H9 (cell line): Measurements from ENCODE around the gene CCR8. TPM values are rescaled to one million over a fixed set of nuclear protein-coding genes. Genes with fewer than 3 reads are reported as not detected.

ENCODE experiments used
- DNase-seq: peaks from one replicate; pipeline ENCODE4 v3.0.0-alpha.2; 2017
- H2AFZ ChIP-seq: one replicate; pipeline ENCODE4 v1.6.1; 2013; ENCODE audit warnings: mild to moderate bottlenecking, low read length, control low read depth, moderate library complexity
- H2AK5ac ChIP-seq: 2 replicates; pipeline ENCODE4 v1.6.1; 2013; ENCODE audit warnings: low read length, control low read depth, mixed read lengths; ENCODE audit not compliant: insufficient read length
- H2BK120ac ChIP-seq: one replicate; pipeline ENCODE4 v1.6.1; 2013; ENCODE audit warnings: low read depth, mild to moderate bottlenecking, low read length, control low read depth, inconsistent platforms; ENCODE audit not compliant: poor library complexity, severe bottlenecking
- H2BK12ac ChIP-seq: 2 replicates; pipeline ENCODE4 v1.6.1; 2013; ENCODE audit warnings: low read length, control low read depth, mixed read lengths, low read depth; ENCODE audit not compliant: insufficient read length
- H2BK15ac ChIP-seq: 2 replicates; pipeline ENCODE4 v1.6.1; 2013; ENCODE audit warnings: low read depth, low read length, control low read depth
- H2BK20ac ChIP-seq: one replicate; pipeline ENCODE4 v1.6.1; 2013; ENCODE audit warnings: low read depth, mild to moderate bottlenecking, low read length, control low read depth, inconsistent platforms; ENCODE audit not compliant: poor library complexity, severe bottlenecking
- H2BK5ac ChIP-seq: 2 replicates; pipeline ENCODE4 v1.6.1; 2013; ENCODE audit warnings: low read length, control low read depth, mixed read lengths; ENCODE audit not compliant: insufficient read length
- H3K14ac ChIP-seq: 2 replicates; pipeline ENCODE4 v1.6.1; 2013; ENCODE audit warnings: low read length, control low read depth; ENCODE audit not compliant: insufficient read depth
- H3K18ac ChIP-seq: 2 replicates; pipeline ENCODE4 v1.6.1; 2013; ENCODE audit warnings: low read depth, mild to moderate bottlenecking, mixed read lengths, low read length, control low read depth; ENCODE audit not compliant: insufficient read length
- H3K23ac ChIP-seq: 2 replicates; pipeline ENCODE4 v1.6.1; 2013; ENCODE audit warnings: low read length, control low read depth, mixed read lengths, low read depth; ENCODE audit not compliant: insufficient read length
- H3K23me2 ChIP-seq: 2 replicates; pipeline ENCODE4 v1.6.1; 2013; ENCODE audit warnings: low read depth, mild to moderate bottlenecking, mixed read lengths, low read length, control low read depth; ENCODE audit not compliant: insufficient read length, poor library complexity, severe bottlenecking
- H3K27ac ChIP-seq: 2 replicates; pipeline ENCODE4 v1.5.1; 2013; ENCODE audit warnings: low read length, control low read depth, mixed read lengths, low read depth; ENCODE audit not compliant: insufficient read length
- H3K27me3 ChIP-seq: 2 replicates; pipeline ENCODE4 v1.6.1; 2013; ENCODE audit warnings: low read length, control low read depth, inconsistent platforms; ENCODE audit not compliant: insufficient read depth
- H3K4ac ChIP-seq: 2 replicates; pipeline ENCODE4 v1.6.1; 2013; ENCODE audit warnings: low read depth, mild to moderate bottlenecking, control low read depth, inconsistent platforms, low read length, moderate library complexity
- H3K4me1 ChIP-seq: 2 replicates; pipeline ENCODE4 v1.6.1; 2013; ENCODE audit warnings: low read length, control low read depth, inconsistent platforms; ENCODE audit not compliant: insufficient read depth
- H3K4me2 ChIP-seq: 2 replicates; pipeline ENCODE4 v1.6.1; 2013; ENCODE audit warnings: low read length, control low read depth, mixed read lengths; ENCODE audit not compliant: insufficient read length, insufficient read depth
- H3K56ac ChIP-seq: 2 replicates; pipeline ENCODE4 v1.6.1; 2013; ENCODE audit warnings: low read depth, mild to moderate bottlenecking, mixed read lengths, low read length, control low read depth; ENCODE audit not compliant: insufficient read length
- H3K79me1 ChIP-seq: 2 replicates; pipeline ENCODE4 v1.6.1; 2013; ENCODE audit warnings: low read depth, mild to moderate bottlenecking, moderate library complexity, low read length, control low read depth, inconsistent platforms; ENCODE audit not compliant: insufficient read depth, poor library complexity, severe bottlenecking
- H3K79me2 ChIP-seq: 2 replicates; pipeline ENCODE4 v1.6.1; 2013; ENCODE audit warnings: low read length, control low read depth, inconsistent platforms; ENCODE audit not compliant: insufficient read depth
- H3K9ac ChIP-seq: 2 replicates; pipeline ENCODE4 v1.6.1; 2013; ENCODE audit warnings: low read length, control low read depth, mixed read lengths; ENCODE audit not compliant: insufficient read length; ENCODE audit errors: extremely low read depth
- H3K9me3 ChIP-seq: one replicate; pipeline ENCODE4 v1.6.1; 2013; ENCODE audit warnings: low read depth, low read length, inconsistent platforms; ENCODE audit not compliant: control insufficient read depth
- H3T11ph ChIP-seq: one replicate; pipeline ENCODE4 v1.6.1; 2013; ENCODE audit warnings: mild to moderate bottlenecking, low read length, control low read depth, inconsistent platforms
- H4K20me1 ChIP-seq: one replicate; pipeline ENCODE4 v1.6.1; 2013; ENCODE audit not compliant: control insufficient read depth, insufficient read length, insufficient read depth
- H4K5ac ChIP-seq: 2 replicates; pipeline ENCODE4 v1.6.1; 2013; ENCODE audit warnings: low read depth, mild to moderate bottlenecking, mixed read lengths, low read length, control low read depth; ENCODE audit not compliant: insufficient read length
- H4K8ac ChIP-seq: replicated peaks from 2 replicates; pipeline ENCODE4 v1.6.1; 2013; ENCODE audit warnings: low read length, control low read depth, mixed read lengths, low read depth; ENCODE audit not compliant: insufficient read length
- H4K91ac ChIP-seq: 2 replicates; pipeline ENCODE4 v1.6.1; 2013; ENCODE audit warnings: low read depth, mild to moderate bottlenecking, moderate library complexity, mixed read lengths, low read length, control low read depth; ENCODE audit not compliant: insufficient read length
- H3K27ac Mint-ChIP-seq, 3 experiments: 2 replicates in 2 of 3; 3 replicates in 1 of 3; pipeline ENCODE4 v1.8.0; 2020 to 2021; ENCODE audit warnings: mixed read lengths in 3 of 3, mild to moderate bottlenecking in 1 of 3, moderate library complexity in 1 of 3
- H3K27me3 Mint-ChIP-seq: 2 replicates; pipeline ENCODE4 v1.8.0; 2021; ENCODE audit warnings: low read depth, mild to moderate bottlenecking, moderate library complexity, mixed read lengths
- H3K36me3 Mint-ChIP-seq, 3 experiments: 2 replicates in 2 of 3; 3 replicates in 1 of 3; pipeline ENCODE4 v1.8.0; 2020 to 2021; ENCODE audit warnings: low read depth in 3 of 3, mixed read lengths in 3 of 3; ENCODE audit not compliant: insufficient read depth in 1 of 3
- H3K4me1 Mint-ChIP-seq, 2 experiments: 2 replicates each; pipeline ENCODE4 v1.8.0; 2020; ENCODE audit warnings: mixed read lengths in 2 of 2
- H3K4me3 Mint-ChIP-seq, 2 experiments: 2 replicates in 1 of 2; 3 replicates in 1 of 2; pipeline ENCODE4 v1.8.0; 2020 to 2021; ENCODE audit warnings: mild to moderate bottlenecking in 2 of 2, mixed read lengths in 2 of 2, moderate library complexity in 1 of 2
- H3K9me3 Mint-ChIP-seq, 2 experiments: 2 replicates in 1 of 2; 3 replicates in 1 of 2; pipeline ENCODE4 v1.8.0; 2020; ENCODE audit warnings: mild to moderate bottlenecking in 2 of 2, mixed read lengths in 2 of 2, moderate library complexity in 1 of 2
- CTCF ChIP-seq: fragments of 200-600 bp; sonication (generic); conservative IDR thresholded peaks from 3 replicates; pipeline ENCODE4 v1.8.0; 2021; ENCODE audit warnings: antibody characterized with exemption, mild to moderate bottlenecking
- WGBS: extraction: QIAGEN DNeasy Blood & Tissue Kit; methylation state at CpG from one replicate; pipeline ENCODE4 v1.1.7; 2013; ENCODE audit warnings: missing lambda C conversion rate, low lambda C conversion rate, mixed read lengths; ENCODE audit not compliant: insufficient read length; ENCODE audit errors: extremely low coverage; 5-methylcytosine and 5-hydroxymethylcytosine counted together
- total RNA-seq: library from RNA; stranded (reverse); gene quantifications from 2 replicates; pipeline ENCODE4 v1.2.1, GENCODE V29; 2021

Gene CCR8
- total RNA-seq, 1 experiment from 2014 or later: 0.31 TPM

- Histone ChIP-seq H2BK5ac (no peak overlapping the region), H3K27me3 (no peaks in the 10 kb centered on the region), H3K9ac (no peak overlapping the region), H2BK20ac (no peak overlapping the region), H4K91ac (no peak overlapping the region), H3K23ac (no peak overlapping the region), H2AFZ (no peak overlapping the region), H3K4me2 (peak overlapping the region; percentile 31), H2BK15ac (no peak overlapping the region), H2AK5ac (no peak overlapping the region), H3K18ac (no peak overlapping the region), H2BK12ac (no peak overlapping the region), H3K9me3 (no peaks in the 10 kb centered on the region), H3K4me1 (peaks cover 12% of the 10 kb centered on the region; the same call in 1 of the 2 replicates), H3T11ph (no peak overlapping the region), H3K56ac (no peak overlapping the region), H3K79me2 (no peaks in the 10 kb centered on the region), H4K8ac (no peak overlapping the region), H4K5ac (no peak overlapping the region), H3K79me1 (no peaks in the 10 kb centered on the region), H3K14ac (no peak overlapping the region), H3K27ac (no peak overlapping the region), H2BK120ac (no peak overlapping the region), H3K23me2 (no peaks in the 10 kb centered on the region), H3K4ac (no peak overlapping the region), H4K20me1 (no peaks in the 10 kb centered on the region)
- Mint-ChIP-seq H3K4me1 (peaks cover 28 to 29% of the 10 kb centered on the region in 2 experiments), H3K27me3 (no peaks in the 10 kb centered on the region), H3K27ac (no peak overlapping the region; a peak in 1 of 7 replicates), H3K9me3 (no peaks in the 10 kb centered on the region), H3K36me3 (no peaks in the 10 kb centered on the region), H3K4me3 (no peak overlapping the region)
- no peak for TF ChIP-seq CTCF
- DNase-seq: no peak
- WGBS: no CpG with 5 or more reads among the region's 2 CpGs
Measured at GRCh38 chr3:39346785-39347585, 17.5 kb downstream of the CCR8 start.
